ENCODE results near the gene OPHN1. TPM values are rescaled to one million over a fixed set of nuclear protein-coding genes. Genes with fewer than 3 reads are reported as not detected.
A peak's percentile ranks its signal among the peaks of the same experiment; 100 is the strongest.

OPHN1 gene
- total RNA-seq, 4 donors from 2014 or later: 7.0 to 11.5 (median 10.5) TPM

DNA sequence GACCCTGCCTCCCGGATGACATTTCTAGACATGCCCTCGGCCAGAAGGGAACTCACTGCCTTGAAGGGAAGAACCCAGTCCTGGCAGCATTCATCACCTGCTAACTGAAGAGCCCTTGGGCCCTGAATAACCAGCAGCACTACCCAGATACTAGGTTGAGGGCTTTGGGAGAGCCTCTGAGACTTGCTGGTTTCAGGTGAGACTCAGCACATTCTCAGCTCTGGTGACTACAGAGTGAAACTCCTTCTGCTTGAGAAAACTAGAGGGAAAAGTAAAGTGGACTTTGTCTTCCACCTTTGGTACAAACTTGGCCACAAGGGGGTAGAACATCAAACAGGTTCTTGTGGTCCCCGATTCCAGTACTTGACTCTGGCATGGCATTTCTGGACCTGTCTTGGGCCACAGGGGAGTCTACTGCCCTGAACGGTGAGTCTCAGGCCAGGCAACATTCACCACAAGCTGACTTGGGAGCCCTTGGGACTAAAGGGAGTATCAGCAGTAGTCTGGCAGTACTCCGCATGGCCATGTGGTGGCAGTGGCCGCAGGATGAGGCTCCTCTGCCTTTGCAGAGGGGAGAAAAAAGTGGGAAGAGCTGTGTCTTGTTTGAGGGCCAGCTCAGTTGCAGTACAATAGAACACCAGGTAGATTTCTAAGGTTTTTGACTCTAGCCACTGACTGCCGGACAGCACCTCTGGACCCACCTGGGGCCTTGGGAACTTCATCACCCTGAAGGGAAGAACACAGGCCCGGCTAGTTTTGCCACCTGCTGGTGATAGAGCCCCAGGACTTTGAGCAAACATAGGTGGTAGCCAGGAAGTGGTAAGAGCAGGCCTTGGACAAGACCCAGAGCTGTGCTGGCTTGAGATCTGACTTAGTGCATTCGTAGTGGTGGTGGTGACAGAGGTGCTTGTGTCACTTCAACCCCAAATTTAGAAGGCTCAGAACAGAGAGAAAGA is 414.8 kb downstream of the OPHN1 start:
- WGBS, 2 donors: 67 to 80% methylated on average over 3 to 5 of the region's 9 CpGs
- Histone ChIP-seq H3K27me3 (no peaks in the 10 kb centered on the region), H3K9me3 (no peaks in the 10 kb centered on the region), H3K36me3 (no peaks in the 10 kb centered on the region), H3K4me3 (replicated peaks in 1 of 3) (no peak overlapping the region), H3K27ac (no peak overlapping the region), H3K4me1 (no peaks in the 10 kb centered on the region)
- TF ChIP-seq POLR2A (IDR thresholded peaks at IDR 0.05): no peak
- TF ChIP-seq, protein P1, sequence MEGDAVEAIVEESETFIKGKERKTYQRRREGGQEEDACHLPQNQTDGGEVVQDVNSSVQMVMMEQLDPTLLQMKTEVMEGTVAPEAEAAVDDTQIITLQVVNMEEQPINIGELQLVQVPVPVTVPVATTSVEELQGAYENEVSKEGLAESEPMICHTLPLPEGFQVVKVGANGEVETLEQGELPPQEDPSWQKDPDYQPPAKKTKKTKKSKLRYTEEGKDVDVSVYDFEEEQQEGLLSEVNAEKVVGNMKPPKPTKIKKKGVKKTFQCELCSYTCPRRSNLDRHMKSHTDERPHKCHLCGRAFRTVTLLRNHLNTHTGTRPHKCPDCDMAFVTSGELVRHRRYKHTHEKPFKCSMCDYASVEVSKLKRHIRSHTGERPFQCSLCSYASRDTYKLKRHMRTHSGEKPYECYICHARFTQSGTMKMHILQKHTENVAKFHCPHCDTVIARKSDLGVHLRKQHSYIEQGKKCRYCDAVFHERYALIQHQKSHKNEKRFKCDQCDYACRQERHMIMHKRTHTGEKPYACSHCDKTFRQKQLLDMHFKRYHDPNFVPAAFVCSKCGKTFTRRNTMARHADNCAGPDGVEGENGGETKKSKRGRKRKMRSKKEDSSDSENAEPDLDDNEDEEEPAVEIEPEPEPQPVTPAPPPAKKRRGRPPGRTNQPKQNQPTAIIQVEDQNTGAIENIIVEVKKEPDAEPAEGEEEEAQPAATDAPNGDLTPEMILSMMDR (IDR thresholded peaks at IDR 0.05): peak in 5 of 6 experiments; percentile 32 to 55 (median 43)
- DNase-seq: peak; percentile 40 to 41
- intact Hi-C loops (cut with DNase I): no loop called here

DNA sequence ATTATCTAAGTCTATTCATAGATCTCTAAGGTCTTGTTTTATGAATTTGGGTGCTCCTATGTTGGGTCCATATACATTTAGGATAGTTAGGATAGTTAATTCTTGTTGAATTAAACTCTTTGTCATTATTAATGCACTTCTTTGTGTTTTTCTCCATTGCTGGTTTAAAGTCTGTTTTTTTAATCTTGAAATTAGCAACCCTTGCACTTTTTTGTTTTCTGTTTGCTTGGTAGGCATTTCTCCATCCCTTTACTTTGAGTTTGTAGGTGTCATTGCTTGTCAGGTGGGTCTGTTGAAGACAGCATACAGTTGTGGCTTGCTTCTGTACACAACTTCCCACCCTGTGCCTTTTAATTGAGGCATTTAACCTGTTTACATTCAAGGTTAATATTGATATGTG is 434.8 kb downstream of the OPHN1 start:
- Histone ChIP-seq H3K9me3 (no peaks in the 10 kb centered on the region), H3K4me3 (replicated peaks in 1 of 3) (no peak overlapping the region), H3K4me1 (no peaks in the 10 kb centered on the region), H3K27me3 (no peaks in the 10 kb centered on the region), H3K36me3 (no peaks in the 10 kb centered on the region), H3K27ac (no peak overlapping the region)
- intact Hi-C loops (cut with DNase I): no loop called here
- TF ChIP-seq POLR2A (IDR thresholded peaks at IDR 0.05): no peak
- TF ChIP-seq, protein P1 (IDR thresholded peaks at IDR 0.05): no peak
- DNase-seq: no peak

Small RNAs within 50 kb of the gene (small RNA-seq; reads per million reads assigned to genes)
- not detected for gene RF00019
- not detected for gene RNU6-1225P

Other genes starting within 250 kb of the OPHN1 start
- 10 to 100 TPM; 35.2 to 65.4 (median 41.6) TPM for gene YIPF6, start 65.6 kb upstream of the OPHN1 start, total RNA-seq
- 10 to 100 TPM; 10.5 to 35.6 (median 16.9) TPM for gene STARD8, start 214.2 kb upstream of the OPHN1 start, total RNA-seq